HG03520 (cell line): ENCODE results near the gene PEBP1.

Experiments used
- ATAC-seq: cut with Tn5 transposase; IDR thresholded peaks from one replicate; pipeline ENCODE4 v1.9.1; 2021; ENCODE audit warnings: mild to moderate bottlenecking, moderate library complexity; ENCODE audit not compliant: unreplicated experiment

The PEBP1 gene

GRCh38 chr12:118190266-118190665 lies 54.3 kb downstream of the PEBP1 start:
- ATAC-seq, result no peak

GRCh38 chr12:118193477-118193876 lies 57.6 kb downstream of the PEBP1 start:
- no peak for ATAC-seq

- ATAC-seq, result no peak
These were observed 58.0 kb downstream of the PEBP1 start for GRCh38 chr12:118193958-118194357.
